Measurements from ENCODE around the gene ARF3.
A peak's percentile ranks its signal among the peaks of the same experiment; 100 is the strongest.

The ARF3 gene

GRCh38 chr12:48980953-48981756 is 23.9 kb upstream of the ARF3 start:
- TF ChIP-seq TCF12 (IDR thresholded peaks at IDR 0.05; ENCODE audit: low read depth): no peak
- TF ChIP-seq RAD21 (IDR thresholded peaks at IDR 0.05; ENCODE audit: low read depth): no peak
- no peak for TF ChIP-seq TEAD4 (IDR thresholded peaks at IDR 0.05)
- TF ChIP-seq, protein P1, sequence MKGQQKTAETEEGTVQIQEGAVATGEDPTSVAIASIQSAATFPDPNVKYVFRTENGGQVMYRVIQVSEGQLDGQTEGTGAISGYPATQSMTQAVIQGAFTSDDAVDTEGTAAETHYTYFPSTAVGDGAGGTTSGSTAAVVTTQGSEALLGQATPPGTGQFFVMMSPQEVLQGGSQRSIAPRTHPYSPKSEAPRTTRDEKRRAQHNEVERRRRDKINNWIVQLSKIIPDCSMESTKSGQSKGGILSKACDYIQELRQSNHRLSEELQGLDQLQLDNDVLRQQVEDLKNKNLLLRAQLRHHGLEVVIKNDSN (IDR thresholded peaks at IDR 0.05): no peak
- TF ChIP-seq ZBTB7A (IDR thresholded peaks at IDR 0.05; ENCODE audit: low read depth): peak; percentile 26; the same call in 1 of the 2 replicates
- no peak for TF ChIP-seq TAF1 (IDR thresholded peaks at IDR 0.05; ENCODE audit: low read depth)
- peak; percentile 91 for TF ChIP-seq MAX (IDR thresholded peaks at IDR 0.05)
- 0 out of 2 replicates have a peak, but pooled peaks have one; percentile 12 for TF ChIP-seq NFIC (IDR thresholded peaks at IDR 0.05)

DNA sequence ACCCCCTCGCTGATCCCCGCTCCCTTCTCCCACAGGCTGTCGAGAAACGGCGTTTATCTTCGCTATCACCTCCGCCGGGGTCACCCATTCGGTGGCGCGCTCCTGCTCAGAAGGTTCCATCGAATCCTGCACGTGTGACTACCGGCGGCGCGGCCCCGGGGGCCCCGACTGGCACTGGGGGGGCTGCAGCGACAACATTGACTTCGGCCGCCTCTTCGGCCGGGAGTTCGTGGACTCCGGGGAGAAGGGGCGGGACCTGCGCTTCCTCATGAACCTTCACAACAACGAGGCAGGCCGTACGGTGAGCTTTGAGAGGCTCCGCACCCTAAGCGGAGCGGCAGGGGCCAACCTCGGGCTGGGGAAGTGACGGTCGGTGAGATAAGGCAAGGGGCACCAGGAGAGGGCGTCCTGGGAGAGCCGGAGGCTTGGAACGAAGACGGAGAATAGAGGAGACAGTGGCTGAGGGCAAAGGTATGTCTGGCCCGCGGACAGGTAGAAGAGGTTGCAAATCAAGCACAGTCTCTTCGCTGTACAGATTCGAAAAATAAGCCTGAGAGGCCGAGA is 23.2 kb upstream of the ARF3 start:
- TF ChIP-seq NFIC (IDR thresholded peaks at IDR 0.05) (no peak), EGR1 (IDR thresholded peaks at IDR 0.05) (no peak)

GRCh38 chr12:48979602-48980388 is 22.5 kb upstream of the ARF3 start:
- TF ChIP-seq EP300 (IDR thresholded peaks at IDR 0.05; ENCODE audit: borderline replicate concordance): no peak
- TF ChIP-seq TEAD4 (IDR thresholded peaks at IDR 0.05): no peak
- TF ChIP-seq ZBTB7A (IDR thresholded peaks at IDR 0.05; ENCODE audit: low read depth): no peak
- TF ChIP-seq, protein P2, sequence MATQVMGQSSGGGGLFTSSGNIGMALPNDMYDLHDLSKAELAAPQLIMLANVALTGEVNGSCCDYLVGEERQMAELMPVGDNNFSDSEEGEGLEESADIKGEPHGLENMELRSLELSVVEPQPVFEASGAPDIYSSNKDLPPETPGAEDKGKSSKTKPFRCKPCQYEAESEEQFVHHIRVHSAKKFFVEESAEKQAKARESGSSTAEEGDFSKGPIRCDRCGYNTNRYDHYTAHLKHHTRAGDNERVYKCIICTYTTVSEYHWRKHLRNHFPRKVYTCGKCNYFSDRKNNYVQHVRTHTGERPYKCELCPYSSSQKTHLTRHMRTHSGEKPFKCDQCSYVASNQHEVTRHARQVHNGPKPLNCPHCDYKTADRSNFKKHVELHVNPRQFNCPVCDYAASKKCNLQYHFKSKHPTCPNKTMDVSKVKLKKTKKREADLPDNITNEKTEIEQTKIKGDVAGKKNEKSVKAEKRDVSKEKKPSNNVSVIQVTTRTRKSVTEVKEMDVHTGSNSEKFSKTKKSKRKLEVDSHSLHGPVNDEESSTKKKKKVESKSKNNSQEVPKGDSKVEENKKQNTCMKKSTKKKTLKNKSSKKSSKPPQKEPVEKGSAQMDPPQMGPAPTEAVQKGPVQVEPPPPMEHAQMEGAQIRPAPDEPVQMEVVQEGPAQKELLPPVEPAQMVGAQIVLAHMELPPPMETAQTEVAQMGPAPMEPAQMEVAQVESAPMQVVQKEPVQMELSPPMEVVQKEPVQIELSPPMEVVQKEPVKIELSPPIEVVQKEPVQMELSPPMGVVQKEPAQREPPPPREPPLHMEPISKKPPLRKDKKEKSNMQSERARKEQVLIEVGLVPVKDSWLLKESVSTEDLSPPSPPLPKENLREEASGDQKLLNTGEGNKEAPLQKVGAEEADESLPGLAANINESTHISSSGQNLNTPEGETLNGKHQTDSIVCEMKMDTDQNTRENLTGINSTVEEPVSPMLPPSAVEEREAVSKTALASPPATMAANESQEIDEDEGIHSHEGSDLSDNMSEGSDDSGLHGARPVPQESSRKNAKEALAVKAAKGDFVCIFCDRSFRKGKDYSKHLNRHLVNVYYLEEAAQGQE (IDR thresholded peaks at IDR 0.05; ENCODE audit: low read depth): no peak
- TF ChIP-seq TAF1 (IDR thresholded peaks at IDR 0.05; ENCODE audit: low read depth): no peak
- TF ChIP-seq, protein P1 (IDR thresholded peaks at IDR 0.05): no peak
- no peak for TF ChIP-seq RAD21 (IDR thresholded peaks at IDR 0.05; ENCODE audit: low read depth)
- TF ChIP-seq YY1 (IDR thresholded peaks at IDR 0.05; ENCODE audit: low read depth): no peak
- no peak for TF ChIP-seq CEBPB (IDR thresholded peaks at IDR 0.05)
- TF ChIP-seq NFIC (IDR thresholded peaks at IDR 0.05): no peak
- TF ChIP-seq MAX (IDR thresholded peaks at IDR 0.05): no peak
- TF ChIP-seq CREB1 (IDR thresholded peaks at IDR 0.05; ENCODE audit: low read depth): no peak
- no peak for TF ChIP-seq FOXM1 (IDR thresholded peaks at IDR 0.05; ENCODE audit: borderline replicate concordance, low read depth)
- TF ChIP-seq EGR1 (IDR thresholded peaks at IDR 0.05): no peak
- no peak for TF ChIP-seq TCF12 (IDR thresholded peaks at IDR 0.05; ENCODE audit: low read depth)

DNA sequence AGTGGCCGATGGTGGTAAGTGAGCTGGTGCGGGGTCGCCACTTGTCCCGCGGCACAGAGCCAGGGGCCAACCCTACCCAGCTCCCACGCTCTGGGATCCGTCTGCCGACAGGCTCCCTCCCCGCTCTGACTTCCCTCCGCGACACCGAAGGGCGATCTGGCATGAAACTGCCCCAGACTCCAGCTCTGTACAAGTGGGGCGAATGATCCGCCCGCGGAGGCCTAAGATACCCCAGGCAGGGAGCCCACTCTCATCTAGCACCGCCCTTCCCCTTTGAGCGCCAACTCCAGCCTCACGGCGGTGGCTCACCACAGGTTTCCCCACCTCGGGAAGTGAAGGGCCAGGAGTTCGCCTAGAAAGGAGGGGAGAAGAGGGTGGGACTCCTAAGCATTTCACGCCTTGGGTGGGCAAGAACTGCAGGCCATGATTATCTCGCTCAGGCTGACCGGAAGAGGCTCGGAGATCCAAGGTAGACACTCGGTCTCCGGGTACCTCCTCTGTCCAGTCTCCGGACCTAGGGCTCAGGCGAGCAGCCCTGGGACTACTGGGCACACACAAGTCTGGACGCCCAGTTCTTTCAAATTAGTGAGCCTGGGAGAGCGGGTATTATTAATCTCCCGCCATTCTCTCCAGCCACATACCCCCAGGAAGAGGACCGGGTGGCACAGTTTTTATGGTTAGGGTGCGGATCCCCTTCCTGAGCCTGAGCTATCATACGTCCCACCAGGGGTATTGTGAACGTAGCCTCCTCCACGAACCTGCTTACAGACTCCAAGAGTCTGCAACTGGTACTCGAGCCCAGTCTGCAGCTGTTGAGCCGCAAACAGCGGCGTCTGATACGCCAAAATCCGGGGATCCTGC is 21.7 kb upstream of the ARF3 start:
- TF ChIP-seq EGR1 (IDR thresholded peaks at IDR 0.05): no peak
- no peak for TF ChIP-seq ZBTB7A (IDR thresholded peaks at IDR 0.05; ENCODE audit: low read depth)
- TF ChIP-seq TEAD4 (IDR thresholded peaks at IDR 0.05): no peak
- TF ChIP-seq EP300 (IDR thresholded peaks at IDR 0.05; ENCODE audit: borderline replicate concordance): no peak
- TF ChIP-seq, protein P2 (IDR thresholded peaks at IDR 0.05; ENCODE audit: low read depth): no peak
- no peak for TF ChIP-seq FOXM1 (IDR thresholded peaks at IDR 0.05; ENCODE audit: borderline replicate concordance, low read depth)
- no peak for TF ChIP-seq NFIC (IDR thresholded peaks at IDR 0.05)
- TF ChIP-seq YY1 (IDR thresholded peaks at IDR 0.05; ENCODE audit: low read depth): no peak
- TF ChIP-seq RAD21 (IDR thresholded peaks at IDR 0.05; ENCODE audit: low read depth): no peak
- no peak; the same call in 1 of the 2 replicates for TF ChIP-seq MAX (IDR thresholded peaks at IDR 0.05)
- TF ChIP-seq TAF1 (IDR thresholded peaks at IDR 0.05; ENCODE audit: low read depth): no peak
- TF ChIP-seq CEBPB (IDR thresholded peaks at IDR 0.05): no peak
- TF ChIP-seq TCF12 (IDR thresholded peaks at IDR 0.05; ENCODE audit: low read depth): no peak
- no peak for TF ChIP-seq CREB1 (IDR thresholded peaks at IDR 0.05; ENCODE audit: low read depth)
- TF ChIP-seq, protein P1 (IDR thresholded peaks at IDR 0.05): no peak
